HG02610 (cell line): ENCODE results near the gene COQ2.

Experiments used
- ATAC-seq: cut with Tn5 transposase; IDR thresholded peaks from one replicate; pipeline ENCODE4 v1.9.1; 2021; ENCODE audit warnings: mild to moderate bottlenecking, moderate library complexity; ENCODE audit not compliant: unreplicated experiment

COQ2 gene

GRCh38 chr4:83219344-83220331, 65.0 kb downstream of the COQ2 start:
- peak; percentile 18 for ATAC-seq

DNA sequence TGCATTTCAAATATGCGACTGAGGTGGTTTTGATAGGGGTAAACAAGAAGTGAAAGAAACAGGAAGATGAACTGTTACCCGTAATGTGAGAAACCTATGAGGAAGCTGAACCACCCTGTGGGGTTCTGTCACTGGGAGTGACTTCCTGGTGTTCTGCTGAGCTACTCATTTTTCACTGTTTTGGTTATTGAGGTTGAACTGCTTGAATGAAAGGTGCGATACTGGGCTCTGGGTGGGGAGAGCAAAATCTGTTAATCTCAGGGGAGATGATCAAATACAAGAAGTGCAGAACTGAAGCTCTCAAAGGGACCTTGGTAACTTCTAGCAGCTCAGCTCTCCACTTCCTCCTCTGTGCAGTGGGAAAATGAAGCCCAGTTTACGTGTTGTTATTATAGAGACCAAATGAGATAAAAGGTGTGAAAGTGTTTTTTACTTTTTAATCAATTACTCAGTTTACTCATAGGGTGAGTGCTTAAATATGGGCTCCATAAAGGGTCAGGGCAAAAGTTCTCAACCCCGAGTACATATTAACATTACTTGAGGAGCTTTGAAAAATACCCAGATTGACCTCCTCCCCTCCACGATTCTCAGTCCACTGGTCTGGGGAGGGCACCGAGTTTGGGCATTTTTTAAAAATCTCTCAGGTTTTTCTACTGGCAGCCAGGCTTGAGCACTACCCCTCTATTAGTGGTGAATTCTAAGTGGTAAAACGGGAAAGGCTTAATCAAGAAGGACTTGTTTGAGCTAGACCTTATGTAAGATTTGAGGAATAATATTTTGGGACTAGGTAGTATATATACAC, 66.7 kb downstream of the COQ2 start:
- ATAC-seq = peak; percentile 84

DNA sequence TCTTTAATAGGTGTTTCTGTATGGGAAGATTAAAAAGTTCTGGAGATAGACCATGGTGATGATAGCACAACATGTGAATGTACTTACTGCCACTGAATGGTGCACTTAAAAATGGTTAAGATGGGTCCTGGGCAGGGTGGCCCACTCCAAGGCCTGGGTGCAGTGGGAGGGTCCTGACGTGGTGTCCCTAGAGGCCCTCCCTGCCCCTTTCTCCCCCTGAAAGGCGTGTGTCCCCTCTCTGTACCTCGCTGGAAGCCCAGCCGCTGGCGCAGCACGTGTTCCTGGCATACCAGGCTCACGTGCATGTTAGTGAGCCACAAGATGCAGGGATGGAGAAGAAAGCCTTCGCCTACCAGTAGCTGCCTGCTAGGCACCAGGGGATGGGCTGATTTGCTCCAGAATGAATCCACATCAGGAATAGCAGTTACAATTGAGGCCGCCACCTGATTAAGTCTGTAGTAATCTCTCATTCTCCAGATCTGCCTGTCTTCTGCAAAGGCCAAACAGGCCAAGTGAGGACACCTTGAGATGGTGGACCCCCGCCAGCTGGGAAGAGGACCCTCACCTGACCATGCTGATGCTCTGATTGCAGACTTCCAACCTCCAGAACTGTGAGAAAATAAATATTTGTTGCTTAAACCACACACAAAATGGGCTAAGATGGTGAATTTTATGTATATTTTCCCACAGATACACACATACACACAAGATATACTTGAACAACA, 67.5 kb downstream of the COQ2 start:
- ATAC-seq = no peak

DNA sequence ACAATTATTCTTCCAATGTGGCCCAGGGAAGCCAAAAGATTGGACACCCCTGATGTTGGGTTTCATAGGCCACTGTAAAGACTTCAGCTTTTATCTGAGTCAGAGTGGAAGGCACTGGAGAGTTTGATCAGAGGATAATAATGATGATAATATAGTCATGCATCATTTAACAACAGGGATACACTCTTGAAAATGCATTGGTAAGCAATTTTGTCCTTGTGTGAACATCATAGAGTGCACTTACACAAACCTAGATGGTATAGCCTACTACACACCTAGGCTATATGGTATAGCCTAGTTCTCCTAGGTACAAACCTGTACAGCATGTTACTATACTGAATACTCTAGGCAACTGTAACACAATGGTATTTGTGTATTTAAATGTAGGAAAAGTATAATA, 70.5 kb downstream of the COQ2 start:
- ATAC-seq = no peak
